Frontal cortex (tissue), 4 donors: ENCODE results near the gene PTPRD. TPM values are rescaled to one million over a fixed set of nuclear protein-coding genes. Genes with fewer than 3 reads are reported as not detected.
"Not testable (repeated sequence)": the region's sequence is repeated elsewhere in the genome, so short reads cannot be mapped to it uniquely, and the experiment has no call there.

Experiments used
- DNase-seq, 2 donors: peaks; one replicate each; pipeline ENCODE4 v3.0.0; 2012; ENCODE audit warnings: low spot score in 2 of 2
- FAIRE-seq: peaks from 2 replicates; lab custom pipeline; 2012; peaks lifted over from hg19 to GRCh38; lab: Jason Lieb, UNC
- total RNA-seq: library from RNA; depleted of rRNA; stranded (reverse); fragments of >200 nt; gene quantifications from one replicate; pipeline ENCODE4 v1.2.3, GENCODE V29; 2014
- donor health status: control.
- donor health status: control.
- donor health status: control.

PTPRD gene
- total RNA-seq, 1 donor from 2014 or later, result 191 TPM

DNA sequence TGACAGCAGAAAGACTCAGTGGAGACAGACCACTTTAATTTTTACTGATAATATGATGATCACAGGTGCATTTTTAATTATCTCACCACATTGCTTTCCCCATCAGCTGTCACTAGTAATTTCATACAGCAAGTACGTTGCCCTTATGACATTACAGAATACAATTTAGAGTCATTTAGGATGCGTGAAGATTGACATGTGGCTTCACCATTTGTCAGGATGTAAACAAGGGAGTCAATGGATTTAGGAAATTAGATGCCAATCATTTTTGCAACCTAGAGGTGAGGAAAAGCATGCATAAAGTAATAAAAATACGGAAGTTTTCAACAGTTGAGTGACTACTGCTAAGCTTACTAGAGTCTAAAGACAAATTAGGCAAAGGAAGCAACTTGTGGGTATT lies 1129.6 kb downstream of the PTPRD start:
- DNase-seq, result no peak
- no peak for FAIRE-seq

DNA sequence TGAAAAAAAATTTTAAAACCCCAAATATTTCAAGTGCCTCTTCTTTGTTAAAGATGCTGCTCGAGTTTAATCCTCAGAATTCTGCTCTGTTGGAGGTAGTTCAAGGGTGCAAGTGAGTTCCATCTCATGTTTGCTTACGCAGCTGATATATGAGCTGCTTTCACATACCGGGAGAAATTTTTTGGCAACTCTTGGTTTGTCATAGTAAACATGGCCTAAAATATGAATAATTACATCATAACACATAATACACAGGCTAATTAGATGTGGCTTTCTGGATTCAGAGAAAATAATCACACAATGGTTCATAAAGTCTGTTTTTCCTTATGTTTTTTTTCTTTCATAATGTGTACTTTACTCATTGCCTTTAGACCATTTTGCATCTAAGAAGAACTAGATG lies 1134.1 kb downstream of the PTPRD start:
- no peak for FAIRE-seq
- no peak for DNase-seq

DNA sequence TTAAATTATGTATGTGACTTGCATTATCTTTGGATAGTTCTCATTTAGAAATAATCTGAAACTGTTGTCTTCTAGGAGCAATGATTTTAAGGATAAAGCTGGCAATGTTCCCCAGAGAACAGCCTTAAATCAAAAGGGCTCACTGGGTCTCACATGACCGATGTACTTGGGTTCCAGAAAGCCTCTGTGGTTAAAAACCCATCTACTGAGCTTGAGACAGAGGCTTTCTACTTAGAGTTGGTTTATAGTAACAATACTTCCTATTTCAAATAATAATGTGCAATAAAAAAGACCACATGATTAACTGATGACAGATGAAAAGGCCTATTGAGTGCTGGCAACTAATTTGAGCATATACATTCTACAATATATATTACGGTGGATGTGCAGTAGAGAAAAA lies 1143.5 kb downstream of the PTPRD start:
- DNase-seq, result no peak
- no peak for FAIRE-seq

GRCh38 chr9:9441874-9442273 lies 1170.9 kb downstream of the PTPRD start:
- not testable (repeated sequence) for FAIRE-seq, DNase-seq

GRCh38 chr9:9437641-9438040 lies 1175.2 kb downstream of the PTPRD start:
- no peak for FAIRE-seq
- no peak for DNase-seq

DNA sequence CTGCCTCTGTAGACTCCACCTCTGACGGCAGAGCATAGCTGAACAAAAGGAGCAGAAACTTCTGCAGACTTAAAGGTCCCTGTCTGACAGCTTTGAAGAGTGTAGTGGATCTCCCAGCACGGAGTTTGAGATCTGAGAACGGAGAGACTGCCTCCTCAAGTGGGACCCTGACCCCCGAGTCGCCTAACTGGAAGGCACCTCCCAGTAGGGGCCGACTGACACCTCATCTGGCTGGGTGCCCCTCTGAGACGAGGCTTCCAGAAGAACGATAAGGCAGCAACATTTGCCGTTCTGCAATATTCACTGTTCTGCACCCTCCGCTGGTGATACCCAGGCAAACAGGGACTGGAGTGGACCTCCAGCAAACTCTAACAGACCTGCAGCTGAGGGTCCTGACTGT lies 1186.3 kb downstream of the PTPRD start:
- FAIRE-seq, DNase-seq: not testable (repeated sequence)

DNA sequence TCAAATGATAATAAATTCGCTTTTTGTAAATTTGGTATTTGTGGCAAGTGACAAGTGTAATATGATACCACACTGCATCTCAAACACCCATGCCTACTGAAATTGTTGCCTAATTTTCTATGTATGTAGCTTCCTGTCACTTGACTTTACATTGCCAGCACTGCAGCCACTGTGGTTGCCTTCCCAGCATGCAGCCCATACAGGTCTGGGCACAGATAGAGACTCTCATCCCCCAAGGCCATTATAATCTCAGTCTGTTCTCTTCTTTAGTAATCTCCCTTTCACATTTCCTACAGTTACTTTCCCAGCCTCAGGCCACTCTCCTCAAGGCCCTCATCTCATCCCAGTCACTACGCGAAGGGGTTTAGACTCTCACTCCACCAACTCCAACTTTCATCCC lies 1200.6 kb downstream of the PTPRD start:
- FAIRE-seq, result no peak
- no peak for DNase-seq

- DNase-seq (no peak), FAIRE-seq (no peak)
These were observed 1202.1 kb downstream of the PTPRD start for GRCh38 chr9:9410736-9411135.

- FAIRE-seq, result peak; percentile 17
- DNase-seq, result no peak
These were observed 1212.8 kb downstream of the PTPRD start for GRCh38 chr9:9399982-9400381.

GRCh38 chr9:9396518-9396917 lies 1216.3 kb downstream of the PTPRD start:
- DNase-seq (no peak), FAIRE-seq (no peak)

GRCh38 chr9:9395539-9395938 lies 1217.3 kb downstream of the PTPRD start:
- FAIRE-seq (no peak), DNase-seq (no peak)

DNA sequence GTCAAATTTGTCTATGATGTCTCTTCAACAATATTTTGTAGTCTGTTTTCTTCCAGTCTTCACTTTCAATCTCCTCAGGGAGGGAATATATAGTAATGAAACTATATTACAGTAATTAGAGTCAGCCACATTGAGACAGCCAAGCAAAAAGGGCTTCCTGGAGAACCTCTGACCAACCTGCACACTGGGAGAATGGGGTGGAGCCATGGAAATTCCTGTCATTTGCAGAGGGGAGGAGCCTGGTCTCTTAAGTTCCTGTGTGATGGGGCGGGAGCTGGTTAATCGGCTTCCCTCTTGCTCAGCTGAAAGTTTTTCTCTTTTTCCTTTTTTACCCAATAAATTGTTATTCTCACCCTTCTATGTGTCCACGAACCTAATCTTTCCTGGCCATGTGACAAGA lies 1220.0 kb downstream of the PTPRD start:
- DNase-seq (no peak), FAIRE-seq (no peak)

DNA sequence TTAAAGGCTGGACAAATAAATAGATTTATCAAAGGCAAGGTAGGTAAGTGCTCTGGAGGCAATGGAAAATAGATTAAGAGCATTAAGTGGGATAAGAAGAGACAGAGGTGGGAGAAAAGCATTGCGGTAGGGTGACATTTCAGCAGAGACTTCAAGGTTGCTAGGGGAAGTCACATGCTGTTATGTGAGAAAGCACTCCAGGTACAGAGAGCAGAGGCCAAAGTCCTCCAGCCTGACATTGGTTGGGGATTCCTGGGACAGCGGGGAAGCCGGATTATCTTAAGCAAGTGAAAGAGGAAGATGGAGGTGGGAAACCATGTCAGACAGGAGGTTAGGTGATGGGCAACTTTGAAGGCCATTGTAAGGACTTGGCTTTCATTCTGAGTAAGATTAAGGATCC lies 1222.9 kb downstream of the PTPRD start:
- DNase-seq (no peak), FAIRE-seq (no peak)

DNA sequence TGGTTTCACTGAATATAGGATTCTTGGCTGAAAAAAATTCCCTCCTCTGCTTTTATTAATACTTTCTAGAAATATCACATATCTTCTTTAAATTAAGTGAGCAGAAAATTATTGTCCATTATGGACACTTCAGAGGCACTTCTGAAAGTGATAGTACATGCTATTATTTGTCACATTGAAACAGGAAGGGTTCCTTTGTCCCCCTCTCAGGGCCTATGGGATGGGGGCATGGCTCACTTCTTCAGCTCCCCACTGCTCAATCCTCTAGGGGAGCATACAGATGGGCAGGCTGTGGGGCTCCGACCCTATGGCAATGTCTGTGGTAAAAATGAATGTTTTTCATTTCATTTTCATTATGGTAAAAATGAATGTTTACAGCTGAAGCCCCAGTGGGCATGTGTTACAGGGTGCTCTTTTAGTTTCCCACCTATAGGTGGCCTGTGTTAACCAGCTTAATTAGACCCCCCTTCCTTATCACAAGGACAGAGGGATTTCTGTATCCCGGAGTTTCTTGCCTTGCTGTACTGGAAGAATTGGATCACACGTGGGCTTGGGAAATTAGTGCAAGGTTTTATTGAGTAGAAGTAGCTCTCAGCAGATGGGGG lies 1225.2 kb downstream of the PTPRD start:
- DNase-seq (no peak), FAIRE-seq (no peak)

DNA sequence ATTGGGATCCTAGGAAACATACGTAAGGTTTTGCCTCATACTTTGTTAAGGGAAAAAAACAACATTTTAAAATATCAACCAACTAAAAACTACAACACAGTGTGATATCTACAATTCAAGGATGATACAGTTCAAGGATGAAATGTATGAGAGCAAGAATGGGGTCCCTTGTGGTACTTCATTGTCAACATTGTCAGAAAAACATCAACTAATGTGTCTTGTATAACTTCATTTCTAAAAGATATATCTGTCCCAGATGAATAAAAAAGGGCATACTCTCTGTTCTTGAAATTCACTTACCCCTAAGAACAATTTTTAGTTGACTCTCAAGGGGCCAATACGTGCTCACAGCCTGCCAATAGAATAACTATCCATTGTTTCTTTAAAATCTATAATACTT lies 1250.5 kb downstream of the PTPRD start:
- DNase-seq (no peak), FAIRE-seq (no peak)

- DNase-seq (no peak), FAIRE-seq (peak; percentile 84)
These were observed 1259.8 kb downstream of the PTPRD start for GRCh38 chr9:9352877-9353481.

DNA sequence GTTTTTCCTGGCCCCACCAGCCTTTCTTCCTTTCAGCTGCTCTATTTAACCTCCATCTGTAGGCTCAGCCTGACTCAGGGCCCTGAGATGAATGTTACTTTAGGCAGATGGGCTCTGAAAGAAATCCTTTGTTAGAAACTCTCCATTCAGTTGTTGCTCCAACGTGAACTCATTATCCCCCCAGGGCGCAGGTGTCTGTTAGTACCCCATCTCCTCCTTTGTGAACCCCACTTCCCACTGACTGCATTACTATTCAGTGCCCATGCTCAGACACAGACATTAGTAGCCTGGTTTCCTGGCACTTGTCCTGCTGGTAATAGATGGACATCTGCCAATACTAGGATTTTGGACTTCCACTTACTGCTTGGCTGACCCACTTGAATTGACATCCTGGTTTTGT lies 1271.6 kb downstream of the PTPRD start:
- no peak for DNase-seq
- FAIRE-seq, result no peak

GRCh38 chr9:9337129-9337528 lies 1275.7 kb downstream of the PTPRD start:
- no peak for DNase-seq
- FAIRE-seq, result no peak

- FAIRE-seq, result no peak
- DNase-seq, result no peak
These were observed 1286.1 kb downstream of the PTPRD start for GRCh38 chr9:9326749-9327148.

DNA sequence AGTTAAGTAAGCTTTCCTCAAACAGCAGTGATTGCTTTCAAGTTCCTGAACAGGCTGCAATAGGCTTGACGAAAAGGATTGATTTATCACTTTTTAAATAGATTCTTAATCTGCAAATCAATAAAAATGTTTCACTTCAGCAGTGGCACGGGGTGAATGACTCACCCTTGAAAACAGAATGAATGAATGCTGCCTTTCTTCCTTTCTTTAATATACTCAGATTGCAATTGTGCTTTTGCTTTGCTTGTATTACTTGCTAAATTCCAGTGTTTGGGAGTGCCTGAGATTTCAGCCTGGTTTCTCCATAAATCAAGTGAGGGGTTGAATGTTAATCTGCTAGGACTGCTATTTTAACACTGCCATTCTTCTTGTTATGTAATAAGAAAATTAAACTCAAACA lies 1293.8 kb downstream of the PTPRD start:
- no peak for FAIRE-seq
- no peak for DNase-seq

GRCh38 chr9:9310743-9311142 lies 1302.1 kb downstream of the PTPRD start:
- FAIRE-seq, result not testable (repeated sequence)

GRCh38 chr9:9305600-9305999 lies 1307.2 kb downstream of the PTPRD start:
- DNase-seq (no peak), FAIRE-seq (no peak)

More at GRCh38 chr9:9310743-9311142, 1302.1 kb downstream of the PTPRD start:
- DNase-seq, result not testable (repeated sequence)
